RCC 7860 (cell line): ENCODE data around the gene DMKN.
"Not testable (repeated sequence)": the region's sequence is repeated elsewhere in the genome, so short reads cannot be mapped to it uniquely, and the experiment has no call there.

Source experiments
- DNase-seq: peaks from one replicate; pipeline ENCODE4 v3.0.0-alpha.2; 2015; ENCODE audit warnings: low spot score
- FAIRE-seq: peaks from 2 replicates; lab custom pipeline; 2012; peaks lifted over from hg19 to GRCh38; lab: Jason Lieb, UNC

Gene DMKN

GRCh38 chr19:35501684-35502083 is 11.8 kb downstream of the DMKN start:
- DNase-seq (no peak), FAIRE-seq (no peak)

GRCh38 chr19:35500611-35501010 is 12.8 kb downstream of the DMKN start:
- DNase-seq (no peak), FAIRE-seq (no peak)

- FAIRE-seq = no peak
Measured at GRCh38 chr19:35498984-35499527, 14.4 kb downstream of the DMKN start.

GRCh38 chr19:35498220-35498619 is 15.2 kb downstream of the DMKN start:
- DNase-seq = no peak
- no peak for FAIRE-seq

More at GRCh38 chr19:35498984-35499527, 14.4 kb downstream of the DMKN start:
- DNase-seq = no peak

GRCh38 chr19:35497406-35497805 is 16.0 kb downstream of the DMKN start:
- DNase-seq (no peak), FAIRE-seq (no peak)

- DNase-seq = peak; percentile 23
Measured at GRCh38 chr19:35495107-35496064, 18.1 kb downstream of the DMKN start.

GRCh38 chr19:35493971-35494370 is 19.5 kb downstream of the DMKN start:
- no peak for FAIRE-seq
- DNase-seq = no peak

More at GRCh38 chr19:35495107-35496064, 18.1 kb downstream of the DMKN start:
- no peak for FAIRE-seq

- DNase-seq (no peak), FAIRE-seq (no peak)
Measured at GRCh38 chr19:35491836-35492360, 21.6 kb downstream of the DMKN start.

GRCh38 chr19:35490364-35490763 is 23.1 kb downstream of the DMKN start, which contains the start of gene KRTDAP:
TSS of gene KRTDAP (minus strand) at chr19:35490464. CDS start at chr19:35490442, 22 bp downstream.
- FAIRE-seq = no peak
- no peak for DNase-seq

GRCh38 chr19:35488677-35489076 is 24.8 kb downstream of the DMKN start:
- no peak for FAIRE-seq
- no peak for DNase-seq

GRCh38 chr19:35487656-35488182 is 25.7 kb downstream of the DMKN start:
- no peak for DNase-seq
- no peak for FAIRE-seq

GRCh38 chr19:35486268-35486708 is 27.2 kb downstream of the DMKN start:
- FAIRE-seq = no peak

GRCh38 chr19:35484252-35485036 is 29.0 kb downstream of the DMKN start:
- FAIRE-seq = no peak

More at GRCh38 chr19:35486268-35486708, 27.2 kb downstream of the DMKN start:
- DNase-seq = no peak

GRCh38 chr19:35483089-35483488 is 30.4 kb downstream of the DMKN start:
- no peak for FAIRE-seq

More at GRCh38 chr19:35484252-35485036, 29.0 kb downstream of the DMKN start:
- no peak for DNase-seq

GRCh38 chr19:35478794-35479677 is 34.4 kb downstream of the DMKN start:
- no peak for DNase-seq
- no peak for FAIRE-seq

More at GRCh38 chr19:35483089-35483488, 30.4 kb downstream of the DMKN start:
- DNase-seq = no peak

GRCh38 chr19:35476149-35476548 is 37.3 kb downstream of the DMKN start:
- no peak for FAIRE-seq
- DNase-seq = no peak

GRCh38 chr19:35474594-35474993 is 38.9 kb downstream of the DMKN start:
- not testable (repeated sequence) for FAIRE-seq, DNase-seq

- DNase-seq (no peak), FAIRE-seq (no peak)
Measured at GRCh38 chr19:35474104-35474503, 39.3 kb downstream of the DMKN start.

GRCh38 chr19:35471946-35472345 is 41.5 kb downstream of the DMKN start:
- DNase-seq (no peak), FAIRE-seq (no peak)
